GM19395 (cell line): ENCODE results near the gene SLC25A40.
"Not testable (repeated sequence)": the region's sequence is repeated elsewhere in the genome, so short reads cannot be mapped to it uniquely, and the experiment has no call there.

Experiments used
- ATAC-seq: cut with Tn5 transposase; IDR thresholded peaks from one replicate; pipeline ENCODE4 v1.9.1; 2021; ENCODE audit warnings: mild to moderate bottlenecking, moderate library complexity; ENCODE audit not compliant: unreplicated experiment

Gene SLC25A40

GRCh38 chr7:87876040-87876868, at the start of gene SLC25A40, which contains the start of gene DBF4:
Gene SLC25A40 (minus strand): TSS chr7:87876360. CDS start chr7:87858727, 17,633 bp downstream.
Gene DBF4 (plus strand): TSS chr7:87876493. CDS start chr7:87876733, 240 bp downstream.
- ATAC-seq: peak; percentile 90

GRCh38 chr7:87922759-87923395, 46.7 kb upstream of the SLC25A40 start:
- not testable (repeated sequence) for ATAC-seq

GRCh38 chr7:87920578-87920977, 44.4 kb upstream of the SLC25A40 start:
- no peak for ATAC-seq

GRCh38 chr7:87919875-87920274, 43.7 kb upstream of the SLC25A40 start:
- no peak for ATAC-seq

- no peak for ATAC-seq
These were observed 42.6 kb upstream of the SLC25A40 start for GRCh38 chr7:87918740-87919139.

GRCh38 chr7:87912121-87912520, 36.0 kb upstream of the SLC25A40 start:
- ATAC-seq: no peak

- not testable (repeated sequence) for ATAC-seq
These were observed 32.7 kb upstream of the SLC25A40 start for GRCh38 chr7:87908814-87909213.

GRCh38 chr7:87907136-87907906, 31.2 kb upstream of the SLC25A40 start:
- not testable (repeated sequence) for ATAC-seq

GRCh38 chr7:87899255-87899654, 23.1 kb upstream of the SLC25A40 start:
- no peak for ATAC-seq

- no peak for ATAC-seq
These were observed 19.2 kb upstream of the SLC25A40 start for GRCh38 chr7:87895363-87895762.

GRCh38 chr7:87886875-87887274, 10.7 kb upstream of the SLC25A40 start:
- no peak for ATAC-seq

GRCh38 chr7:87885018-87885417, 8.9 kb upstream of the SLC25A40 start:
- no peak for ATAC-seq

- no peak for ATAC-seq
These were observed 6.2 kb upstream of the SLC25A40 start for GRCh38 chr7:87882151-87882937.

- ATAC-seq: no peak
These were observed 2.1 kb upstream of the SLC25A40 start for GRCh38 chr7:87878208-87878735.

- ATAC-seq: no peak
These were observed 1.3 kb upstream of the SLC25A40 start for GRCh38 chr7:87877366-87878040.

- ATAC-seq: peak; percentile 8
These were observed 692 bp upstream of the SLC25A40 start for GRCh38 chr7:87876869-87877234.

- ATAC-seq: peak; percentile 19
These were observed 765 bp downstream of the SLC25A40 start for GRCh38 chr7:87875151-87876039.

- no peak for ATAC-seq
These were observed 2.1 kb downstream of the SLC25A40 start for GRCh38 chr7:87874066-87874465.

- not testable (repeated sequence) for ATAC-seq
These were observed 2.8 kb downstream of the SLC25A40 start for GRCh38 chr7:87873328-87873727.
